Measurements from ENCODE around the gene JAZF1. TPM values are rescaled to one million over a fixed set of nuclear protein-coding genes. Genes with fewer than 3 reads are reported as not detected.

JAZF1 gene
- total RNA-seq, 1 experiment from 2014 or later: 3.4 TPM

DNA sequence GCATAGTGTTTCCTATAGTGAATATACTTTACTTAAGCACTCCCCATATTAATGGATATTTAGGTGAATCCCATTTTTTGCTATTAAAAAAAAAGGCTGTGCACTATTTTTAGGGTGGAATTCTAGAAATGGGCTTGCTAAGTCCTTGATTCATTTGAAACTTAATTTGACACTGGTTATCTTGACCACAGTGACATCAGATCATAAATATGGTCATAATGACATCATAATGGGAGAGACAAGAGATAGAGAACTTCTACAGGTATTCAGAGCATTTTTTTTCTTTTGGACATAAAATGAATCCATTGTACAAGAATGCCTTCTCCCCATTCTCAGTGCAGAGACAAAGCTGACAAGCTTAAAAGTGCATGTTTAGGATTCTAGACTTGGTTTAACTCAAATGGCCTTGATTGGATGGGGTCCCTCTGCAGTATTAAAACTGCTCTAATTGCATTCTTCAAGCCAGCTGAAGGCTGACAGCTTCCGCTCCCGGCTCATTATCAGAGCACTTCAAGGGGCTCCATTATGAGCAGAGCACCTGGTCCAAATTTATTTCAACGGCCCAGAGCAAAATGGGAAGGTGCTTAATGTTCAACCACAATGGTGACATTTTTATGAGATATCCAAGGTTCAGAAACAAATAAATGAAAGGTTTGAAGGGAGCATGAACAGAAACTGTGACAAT is 104.8 kb downstream of the JAZF1 start:
- no peak for ATAC-seq

More for the DNA sequence above, 104.8 kb downstream of the JAZF1 start:
- POLR2A ChIA-PET: no interaction called here
- CTCF ChIA-PET: interaction anchor here (4.1 kb wide), 1 partner anchor 14 kb away, joined by 32 read pairs; no protein-coding TSS in a partner anchor
- no TSS peak for BruUV-seq (replicated peaks)
- RAD21 ChIA-PET (ENCODE audit: low non-redundant PET in 1 of 2, low total read pairs in 2 of 2, uncharacterized antibody in 2 of 2, unreplicated experiment in 2 of 2): no interaction called here
- H3K4me2 ChIP-seq (ENCODE audit: low read length): no peak overlapping the region
- H2AFZ ChIP-seq (ENCODE audit: low read depth, low read length, poor library complexity, severe bottlenecking): no peak overlapping the region
- H3K9ac ChIP-seq (ENCODE audit: low read length): no peak overlapping the region
- H3K9me3 ChIP-seq (ENCODE audit: control insufficient read depth in 1 of 2, insufficient read depth in 1 of 2, low read depth in 1 of 2, low read length in 2 of 2): no peaks in the 10 kb centered on the region
- H3K27me3 ChIP-seq (ENCODE audit: insufficient read depth, low read length): no peaks in the 10 kb centered on the region
- no peaks in the 10 kb centered on the region for H4K20me1 ChIP-seq (ENCODE audit: insufficient read depth)
- no peak overlapping the region for H3K27ac ChIP-seq (ENCODE audit: low read depth, low read length)
- TF ChIP-seq, protein P1, sequence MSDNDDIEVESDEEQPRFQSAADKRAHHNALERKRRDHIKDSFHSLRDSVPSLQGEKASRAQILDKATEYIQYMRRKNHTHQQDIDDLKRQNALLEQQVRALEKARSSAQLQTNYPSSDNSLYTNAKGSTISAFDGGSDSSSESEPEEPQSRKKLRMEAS (IDR thresholded peaks at IDR 0.05): no peak
- no peak for TF ChIP-seq POLR2A (IDR thresholded peaks at IDR 0.05; ENCODE audit: borderline replicate concordance, extremely low read depth, insufficient read depth, insufficient read length)
- no peak for TF ChIP-seq ELF1 (IDR thresholded peaks at IDR 0.05; ENCODE audit: borderline replicate concordance, low read depth)
- TF ChIP-seq, protein P2, sequence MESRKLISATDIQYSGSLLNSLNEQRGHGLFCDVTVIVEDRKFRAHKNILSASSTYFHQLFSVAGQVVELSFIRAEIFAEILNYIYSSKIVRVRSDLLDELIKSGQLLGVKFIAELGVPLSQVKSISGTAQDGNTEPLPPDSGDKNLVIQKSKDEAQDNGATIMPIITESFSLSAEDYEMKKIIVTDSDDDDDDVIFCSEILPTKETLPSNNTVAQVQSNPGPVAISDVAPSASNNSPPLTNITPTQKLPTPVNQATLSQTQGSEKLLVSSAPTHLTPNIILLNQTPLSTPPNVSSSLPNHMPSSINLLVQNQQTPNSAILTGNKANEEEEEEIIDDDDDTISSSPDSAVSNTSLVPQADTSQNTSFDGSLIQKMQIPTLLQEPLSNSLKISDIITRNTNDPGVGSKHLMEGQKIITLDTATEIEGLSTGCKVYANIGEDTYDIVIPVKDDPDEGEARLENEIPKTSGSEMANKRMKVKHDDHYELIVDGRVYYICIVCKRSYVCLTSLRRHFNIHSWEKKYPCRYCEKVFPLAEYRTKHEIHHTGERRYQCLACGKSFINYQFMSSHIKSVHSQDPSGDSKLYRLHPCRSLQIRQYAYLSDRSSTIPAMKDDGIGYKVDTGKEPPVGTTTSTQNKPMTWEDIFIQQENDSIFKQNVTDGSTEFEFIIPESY (IDR thresholded peaks at IDR 0.05; ENCODE audit: extremely low read depth, insufficient replicate concordance, low read length): no peak
- TF ChIP-seq EZH2phosphoT487 (IDR thresholded peaks at IDR 0.05; ENCODE audit: borderline replicate concordance): no peak
- no peak for TF ChIP-seq SP1 (IDR thresholded peaks at IDR 0.05; ENCODE audit: low read depth)
- no peak for TF ChIP-seq EGR1 (IDR thresholded peaks at IDR 0.05; ENCODE audit: low read depth)
- no peak for TF ChIP-seq ZFX (IDR thresholded peaks at IDR 0.05)
- no peak for TF ChIP-seq CEBPB (IDR thresholded peaks at IDR 0.05; ENCODE audit: low read depth)
- no peak for TF ChIP-seq JUND (IDR thresholded peaks at IDR 0.05)
- TF ChIP-seq CBX3 (IDR thresholded peaks at IDR 0.05; ENCODE audit: low read depth): no peak
- no peak for TF ChIP-seq SRF (IDR thresholded peaks at IDR 0.05; ENCODE audit: low read depth)
- no peak for DNase-seq (ENCODE audit: low read depth, low spot score)
- H3K4me3 ChIP-seq (replicated peaks in 1 of 2; ENCODE audit: low read depth in 1 of 2, low read length in 2 of 2): no peak overlapping the region
- no peaks in the 10 kb centered on the region for H3K9me2 ChIP-seq (ENCODE audit: insufficient read depth)
- H3K36me3 ChIP-seq (ENCODE audit: control insufficient read depth in 1 of 2, insufficient read depth in 2 of 2, low read length in 2 of 2): no peaks in the 10 kb centered on the region
- H3K4me1 ChIP-seq (ENCODE audit: control insufficient read depth in 1 of 2, insufficient read depth in 2 of 2, low read length in 2 of 2): no peaks in the 10 kb centered on the region
- no peaks in the 10 kb centered on the region for H3K79me2 ChIP-seq (ENCODE audit: insufficient read depth, low read length)
- intact Hi-C loops (cut with micrococcal nuclease): no loop called here
